ENCODE data around the gene PCNX1. TPM values are rescaled to one million over a fixed set of nuclear protein-coding genes. Genes with fewer than 3 reads are reported as not detected.
"Not testable (repeated sequence)": the region's sequence is repeated elsewhere in the genome, so short reads cannot be mapped to it uniquely, and the experiment has no call there.

Gene PCNX1
- total and polyA plus RNA-seq, 2 experiments from 2014 or later = 6.9 to 33.5 TPM

DNA sequence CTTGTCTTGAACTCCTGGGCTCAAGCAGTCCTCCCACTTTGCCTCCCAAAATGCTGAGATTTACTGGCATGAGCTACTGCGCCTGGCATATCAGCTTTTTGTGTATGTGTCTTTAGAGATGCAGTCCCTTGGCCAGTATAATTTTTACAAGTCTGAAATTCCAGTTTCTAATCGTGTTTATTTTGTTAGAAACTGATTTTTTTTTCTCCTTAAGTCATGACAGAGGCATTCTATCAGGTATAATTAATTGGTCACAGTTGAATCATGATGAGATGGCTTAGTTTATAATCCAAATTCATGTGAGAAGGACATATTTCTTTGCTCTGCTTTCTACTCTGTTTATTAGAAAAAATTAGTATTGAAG, 98.9 kb downstream of the PCNX1 start:
- H3K4me3 ChIP-seq = no peak overlapping the region
- H3K27ac ChIP-seq = peak overlapping the region; percentile 29; the same call in 1 of the 2 replicates
- H3K4me1 ChIP-seq (ENCODE audit: insufficient read depth) = peaks cover 32% of the 10 kb centered on the region
- TF ChIP-seq EZH2phosphoT487 (IDR thresholded peaks at IDR 0.05; ENCODE audit: insufficient read depth, low read depth) (no peak), EZH2 (IDR thresholded peaks at IDR 0.05; ENCODE audit: insufficient read depth, poor library complexity, severe bottlenecking) (no peak)
- in situ Hi-C loops (cut with MboI) = no loop called here
- no peaks in the 10 kb centered on the region for H3K36me3 ChIP-seq (ENCODE audit: low read depth)
- no peaks in the 10 kb centered on the region for H3K27me3 ChIP-seq (replicated peaks; ENCODE audit: insufficient read depth)
- H2AFZ ChIP-seq = no peak overlapping the region
- peak overlapping the region; percentile 37 for H3K4me2 ChIP-seq (ENCODE audit: unreplicated experiment)
- WGBS, 2 experiments (ENCODE audit: low coverage in 1 of 2, low lambda C conversion rate in 2 of 2, missing lambda C conversion rate in 2 of 2) = 44 to 47% methylated on average over 2 of the region's 2 CpGs
- no peak overlapping the region for H3K9ac ChIP-seq
- no peaks in the 10 kb centered on the region; the same call in 1 of the 2 replicates for H4K20me1 ChIP-seq (ENCODE audit: insufficient read depth)
- no peaks in the 10 kb centered on the region for H3K9me2 ChIP-seq (ENCODE audit: insufficient read depth)
- peaks cover 38% of the 10 kb centered on the region for H3K79me2 ChIP-seq (ENCODE audit: insufficient read depth)
- DNase-seq = peak; percentile 30
- H3F3A ChIP-seq (ENCODE audit: insufficient read depth) = peaks cover 32% of the 10 kb centered on the region
- H3K9me3 ChIP-seq (ENCODE audit: low read depth) = no peaks in the 10 kb centered on the region

DNA sequence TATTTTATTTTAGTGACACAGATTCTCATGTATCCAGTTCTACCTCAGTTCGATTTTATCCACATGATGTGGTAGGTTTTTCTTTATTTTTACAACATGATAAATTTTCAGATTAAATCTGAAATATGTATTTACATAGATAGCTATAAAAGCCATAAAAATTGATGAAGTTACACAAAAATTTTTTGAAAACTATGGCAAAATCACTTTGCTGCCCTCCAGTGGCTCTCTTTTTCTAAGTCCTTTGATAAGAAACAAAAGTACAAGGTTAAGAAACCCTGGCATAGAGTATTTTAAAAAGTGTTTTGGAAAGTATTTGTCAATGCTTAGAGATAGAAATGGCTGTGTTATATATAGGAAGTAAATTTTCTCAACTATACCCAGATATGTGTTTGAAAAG, 104.2 kb downstream of the PCNX1 start:
- H3K4me2 ChIP-seq (ENCODE audit: unreplicated experiment) = no peak overlapping the region
- no peak overlapping the region for H3K27ac ChIP-seq
- H3K4me3 ChIP-seq = no peak overlapping the region
- H3K9me2 ChIP-seq (ENCODE audit: insufficient read depth) = no peaks in the 10 kb centered on the region
- TF ChIP-seq EZH2phosphoT487 (IDR thresholded peaks at IDR 0.05; ENCODE audit: insufficient read depth, low read depth) (no peak), EZH2 (IDR thresholded peaks at IDR 0.05; ENCODE audit: insufficient read depth, poor library complexity, severe bottlenecking) (no peak)
- H4K20me1 ChIP-seq (ENCODE audit: insufficient read depth) = no peaks in the 10 kb centered on the region; the same call in 1 of the 2 replicates
- H3K4me1 ChIP-seq (ENCODE audit: insufficient read depth) = peaks cover 6% of the 10 kb centered on the region
- 0 out of 2 replicates have a peak, but pooled peaks cover 12% of the 10 kb centered on the region for H3F3A ChIP-seq (ENCODE audit: insufficient read depth)
- peak; percentile 13 for DNase-seq
- H3K9ac ChIP-seq = no peak overlapping the region
- H3K36me3 ChIP-seq (ENCODE audit: low read depth) = peaks cover 38% of the 10 kb centered on the region
- no peak overlapping the region for H2AFZ ChIP-seq
- no peaks in the 10 kb centered on the region for H3K9me3 ChIP-seq (ENCODE audit: low read depth)
- in situ Hi-C loops (cut with MboI) = no loop called here
- no peaks in the 10 kb centered on the region for H3K27me3 ChIP-seq (replicated peaks; ENCODE audit: insufficient read depth)
- WGBS, 2 experiments (ENCODE audit: low coverage in 1 of 2, low lambda C conversion rate in 2 of 2, missing lambda C conversion rate in 2 of 2) = 96 to 97% methylated on average over 1 of the region's 1 CpG
- peaks cover 10% of the 10 kb centered on the region; the same call in 1 of the 2 replicates for H3K79me2 ChIP-seq (ENCODE audit: insufficient read depth)

DNA sequence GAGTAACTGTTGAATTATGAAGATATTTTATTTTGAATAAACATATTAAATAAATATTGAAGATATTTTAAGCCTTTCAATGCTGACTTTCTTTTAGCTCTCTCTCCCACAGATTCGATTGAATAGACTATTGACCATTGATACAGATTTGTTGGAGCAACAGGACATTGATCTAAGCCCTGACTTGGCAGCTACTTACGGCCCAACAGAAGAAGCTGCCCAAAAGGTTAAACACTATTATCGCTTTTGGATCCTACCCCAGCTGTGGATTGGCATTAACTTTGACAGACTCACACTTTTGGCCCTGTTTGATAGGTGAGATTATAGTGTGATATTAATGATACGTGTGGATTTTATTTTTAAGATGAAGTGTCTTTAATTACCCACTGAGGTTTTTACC, 105.6 kb downstream of the PCNX1 start:
- in situ Hi-C loops (cut with MboI) = no loop called here

DNA sequence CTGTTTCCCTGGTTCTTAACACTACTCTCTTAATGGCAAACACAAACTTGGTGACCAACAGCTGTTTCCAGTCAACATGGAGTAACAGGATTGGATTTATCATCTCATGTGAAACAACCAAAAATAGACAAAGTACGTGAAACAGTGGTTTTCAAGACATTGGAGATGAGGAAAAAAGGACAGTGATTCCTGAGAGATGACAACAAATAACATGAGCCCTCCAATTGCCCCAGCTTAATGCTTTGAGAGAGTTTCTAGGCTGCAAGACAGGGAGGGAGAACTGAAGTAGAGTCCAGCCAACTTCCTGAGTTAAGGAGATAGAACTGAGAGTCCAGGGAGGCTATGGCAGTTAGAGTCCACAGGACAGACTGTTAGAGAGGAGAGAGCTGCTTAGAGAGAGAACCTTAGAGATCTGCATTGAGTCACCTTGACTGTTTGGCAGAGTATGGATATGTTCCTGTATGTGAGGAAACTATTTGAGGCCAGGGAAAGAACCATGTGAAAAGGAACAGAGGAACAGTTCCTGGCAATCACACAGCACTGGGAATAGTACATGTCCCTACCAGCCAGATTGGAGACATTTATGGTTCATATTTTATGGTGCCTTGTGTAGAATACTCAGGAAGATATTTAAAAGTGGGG, 106.4 kb downstream of the PCNX1 start:
- peaks cover 43% of the 10 kb centered on the region for H3K36me3 ChIP-seq (ENCODE audit: low read depth)
- H3K9ac ChIP-seq = no peak overlapping the region
- H3K79me2 ChIP-seq (ENCODE audit: insufficient read depth) = no peaks in the 10 kb centered on the region
- no peaks in the 10 kb centered on the region for H3K4me1 ChIP-seq (ENCODE audit: insufficient read depth)
- no peaks in the 10 kb centered on the region for H3K9me2 ChIP-seq (ENCODE audit: insufficient read depth)
- H4K20me1 ChIP-seq (ENCODE audit: insufficient read depth) = no peaks in the 10 kb centered on the region; the same call in 1 of the 2 replicates
- TF ChIP-seq EZH2 (IDR thresholded peaks at IDR 0.05; ENCODE audit: insufficient read depth, poor library complexity, severe bottlenecking) = no peak
- H3K9me3 ChIP-seq (ENCODE audit: low read depth) = no peaks in the 10 kb centered on the region
- 0% methylated on average over 1 of the region's 1 CpG for WGBS, 2 experiments (ENCODE audit: low coverage in 1 of 2, low lambda C conversion rate in 2 of 2, missing lambda C conversion rate in 2 of 2)
- no peak overlapping the region for H2AFZ ChIP-seq
- H3K27me3 ChIP-seq (replicated peaks; ENCODE audit: insufficient read depth) = no peaks in the 10 kb centered on the region
- no peak overlapping the region for H3K27ac ChIP-seq
- H3K4me2 ChIP-seq (ENCODE audit: unreplicated experiment) = no peak overlapping the region
- in situ Hi-C loops (cut with MboI) = no loop called here
- 0 out of 2 replicates have a peak, but pooled peaks cover 17% of the 10 kb centered on the region for H3F3A ChIP-seq (ENCODE audit: insufficient read depth)
- DNase-seq = peak; percentile 19
- no peak overlapping the region for H3K4me3 ChIP-seq

More for the DNA sequence above, 105.6 kb downstream of the PCNX1 start:
- H3K27me3 ChIP-seq (replicated peaks; ENCODE audit: insufficient read depth) = no peaks in the 10 kb centered on the region
- peaks cover 42% of the 10 kb centered on the region for H3K36me3 ChIP-seq (ENCODE audit: low read depth)
- H3K4me2 ChIP-seq (ENCODE audit: unreplicated experiment) = no peak overlapping the region
- H3K9me2 ChIP-seq (ENCODE audit: insufficient read depth) = no peaks in the 10 kb centered on the region
- DNase-seq = no peak
- no peaks in the 10 kb centered on the region for H3K4me1 ChIP-seq (ENCODE audit: insufficient read depth)
- H3K9ac ChIP-seq = no peak overlapping the region
- no peak overlapping the region for H3K27ac ChIP-seq
- TF ChIP-seq EZH2phosphoT487 (IDR thresholded peaks at IDR 0.05; ENCODE audit: insufficient read depth, low read depth) = no peak
- no peak for TF ChIP-seq EZH2 (IDR thresholded peaks at IDR 0.05; ENCODE audit: insufficient read depth, poor library complexity, severe bottlenecking)
- peaks cover 4% of the 10 kb centered on the region; the same call in 1 of the 2 replicates for H3K79me2 ChIP-seq (ENCODE audit: insufficient read depth)
- H3F3A ChIP-seq (ENCODE audit: insufficient read depth) = 0 out of 2 replicates have a peak, but pooled peaks cover 17% of the 10 kb centered on the region
- H3K4me3 ChIP-seq = no peak overlapping the region
- 94 to 98% methylated on average over 4 of the region's 4 CpGs for WGBS, 2 experiments (ENCODE audit: low coverage in 1 of 2, low lambda C conversion rate in 2 of 2, missing lambda C conversion rate in 2 of 2)
- no peak overlapping the region for H2AFZ ChIP-seq
- H4K20me1 ChIP-seq (ENCODE audit: insufficient read depth) = no peaks in the 10 kb centered on the region; the same call in 1 of the 2 replicates
- no peaks in the 10 kb centered on the region for H3K9me3 ChIP-seq (ENCODE audit: low read depth)

DNA sequence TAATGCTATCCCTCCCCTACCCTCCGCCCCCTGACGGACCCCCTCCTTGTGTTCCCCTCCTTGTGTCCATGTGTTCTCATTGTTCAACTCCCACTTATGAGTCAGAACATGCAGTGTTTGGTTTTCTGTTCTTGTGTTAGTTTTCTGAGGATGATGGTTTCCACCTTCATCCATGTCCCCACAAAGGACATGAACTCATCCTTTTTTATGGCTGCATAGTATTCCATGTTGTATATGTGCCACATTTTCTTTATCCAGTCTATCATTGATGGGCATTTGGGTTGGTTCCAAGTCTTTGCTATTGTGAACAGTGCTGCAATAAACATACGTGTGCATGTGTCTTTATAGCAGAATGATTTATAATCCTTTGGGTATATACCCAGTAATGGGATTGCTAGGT, 112.7 kb downstream of the PCNX1 start:
- H3K36me3 ChIP-seq (ENCODE audit: low read depth) = peaks cover 35% of the 10 kb centered on the region; the same call in 1 of the 2 replicates
- H3K9me2 ChIP-seq (ENCODE audit: insufficient read depth); H3K79me2 ChIP-seq (ENCODE audit: insufficient read depth); H4K20me1 ChIP-seq (ENCODE audit: insufficient read depth); H3K4me2 ChIP-seq (ENCODE audit: unreplicated experiment); DNase-seq; H3K9me3 ChIP-seq (ENCODE audit: low read depth); H3K9ac ChIP-seq; in situ Hi-C loops (cut with MboI); H3K27ac ChIP-seq; H2AFZ ChIP-seq; H3K4me3 ChIP-seq; H3K27me3 ChIP-seq (replicated peaks; ENCODE audit: insufficient read depth): not testable (repeated sequence)
- peaks cover 40% of the 10 kb centered on the region for H3F3A ChIP-seq (ENCODE audit: insufficient read depth)
- peaks cover 20% of the 10 kb centered on the region for H3K4me1 ChIP-seq (ENCODE audit: insufficient read depth)
- WGBS, 2 experiments (ENCODE audit: low coverage in 1 of 2, low lambda C conversion rate in 2 of 2, missing lambda C conversion rate in 2 of 2) = 99 to 100% methylated on average over 3 of the region's 3 CpGs

Data from GM23248 (cell line).